Neural cell (in vitro differentiated cells): ENCODE measurements around the gene ANP32A. TPM values are rescaled to one million over a fixed set of nuclear protein-coding genes. Genes with fewer than 3 reads are reported as not detected.
"Not testable (repeated sequence)": the region's sequence is repeated elsewhere in the genome, so short reads cannot be mapped to it uniquely, and the experiment has no call there.

Experiments
- H2AFZ ChIP-seq: fragments of 200-600, 300-800 bp; sonication (generic), shearing (Covaris generic); 2 replicates; pipeline ENCODE4 v1.6.0; 2014; ENCODE audit warnings: low read depth, mild to moderate bottlenecking, antibody characterized with exemption, low read length, moderate library complexity
- H3F3A ChIP-seq: fragments of 200-600 bp; shearing (Covaris generic); 2 replicates; pipeline ENCODE4 v1.6.1; 2016; ENCODE audit warnings: mild to moderate bottlenecking, moderate library complexity, mixed read lengths, antibody characterized with exemption, low read length; ENCODE audit not compliant: insufficient read depth, poor library complexity, severe bottlenecking
- H3K27ac ChIP-seq: fragments of 200-600, 300-800 bp; sonication (generic), shearing (Covaris generic); 2 replicates; pipeline ENCODE4 v1.5.1; 2014; ENCODE audit warnings: mild to moderate bottlenecking, low read length, moderate library complexity
- H3K27me3 ChIP-seq: fragments of 300-800, 200-600 bp; sonication (generic), shearing (Covaris generic); 2 replicates; pipeline ENCODE4 v1.6.0; 2014; ENCODE audit warnings: mild to moderate bottlenecking, low read depth, low read length, moderate library complexity; ENCODE audit not compliant: insufficient read depth
- H3K36me3 ChIP-seq: fragments of 300-800, 200-600 bp; sonication (generic), shearing (Covaris generic); 2 replicates; pipeline ENCODE4 v1.5.1; 2014; ENCODE audit warnings: mild to moderate bottlenecking, antibody characterized with exemption, low read length, moderate library complexity; ENCODE audit not compliant: insufficient read depth
- H3K4me2 ChIP-seq: fragments of 300-800, 200-600 bp; sonication (generic), shearing (Covaris generic); 2 replicates; pipeline ENCODE4 v1.6.0; 2014; ENCODE audit warnings: mild to moderate bottlenecking, low read length
- H3K4me3 ChIP-seq: fragments of 300-800, 200-600 bp; sonication (generic), shearing (Covaris generic); 2 replicates; pipeline ENCODE4 v1.5.1; 2014; ENCODE audit warnings: mild to moderate bottlenecking, low read length, moderate library complexity
- H3K79me2 ChIP-seq: fragments of 200-600 bp; shearing (Covaris generic); replicated peaks from 2 replicates; pipeline ENCODE4 v1.6.0; 2014; ENCODE audit warnings: mild to moderate bottlenecking, low read length, moderate library complexity; ENCODE audit not compliant: insufficient read depth
- H3K9ac ChIP-seq: fragments of 300-800, 200-600 bp; sonication (generic), shearing (Covaris generic); 2 replicates; pipeline ENCODE4 v1.6.1; 2016; ENCODE audit warnings: mild to moderate bottlenecking, low read length, mixed read lengths
- H3K9me2 ChIP-seq: fragments of 200-600 bp; shearing (Covaris generic); 2 replicates; pipeline ENCODE4 v1.6.1; 2016; ENCODE audit warnings: mild to moderate bottlenecking, low read length, mixed read lengths; ENCODE audit not compliant: insufficient read depth
- H3K9me3 ChIP-seq: fragments of 200-600, 300-800 bp; sonication (generic), shearing (Covaris generic); 2 replicates; pipeline ENCODE4 v1.6.1; 2016; ENCODE audit warnings: mild to moderate bottlenecking, mixed run types, low read length, moderate library complexity, mixed read lengths
- H4K20me1 ChIP-seq: fragments of 200-600 bp; shearing (Covaris generic); 2 replicates; pipeline ENCODE4 v1.6.1; 2016; ENCODE audit warnings: mild to moderate bottlenecking, mixed run types; ENCODE audit not compliant: insufficient read depth
- CTCF ChIP-seq: fragments of 450-650 bp; IDR thresholded peaks from 2 replicates; pipeline ENCODE4 v1.5.1; 2014; ENCODE audit warnings: antibody characterized with exemption, mild to moderate bottlenecking, moderate library complexity; ENCODE audit not compliant: poor library complexity, severe bottlenecking
- EP300 ChIP-seq: fragments of 450-650 bp; conservative IDR thresholded peaks from 2 replicates; pipeline ENCODE4 v1.6.1; 2014; ENCODE audit warnings: antibody characterized with exemption, mild to moderate bottlenecking, moderate library complexity; ENCODE audit not compliant: poor library complexity, severe bottlenecking
- EZH2 ChIP-seq: fragments of 200-600, 300-800 bp; shearing (Covaris generic), sonication (generic); IDR thresholded peaks from 2 replicates; pipeline ENCODE4 v1.6.1; 2014; ENCODE audit warnings: antibody characterized with exemption, low read length, borderline replicate concordance, mild to moderate bottlenecking; ENCODE audit not compliant: insufficient read depth, poor library complexity, severe bottlenecking
- MXI1 ChIP-seq: fragments of 450-650 bp; conservative IDR thresholded peaks from 2 replicates; pipeline ENCODE4 v1.6.1; 2014; ENCODE audit warnings: antibody characterized with exemption, mild to moderate bottlenecking; ENCODE audit not compliant: poor library complexity, severe bottlenecking
- POLR2AphosphoS5 ChIP-seq: IDR thresholded peaks from 2 replicates; pipeline ENCODE4 v1.6.1; 2012
- RAD21 ChIP-seq: fragments of 450-650 bp; conservative IDR thresholded peaks from 2 replicates; pipeline ENCODE4 v1.6.1; 2014; ENCODE audit warnings: antibody characterized with exemption, mild to moderate bottlenecking, moderate library complexity
- REST ChIP-seq: IDR thresholded peaks from 2 replicates; pipeline ENCODE4 v1.6.1; 2012; ENCODE audit warnings: borderline replicate concordance
- SMC3 ChIP-seq: fragments of 450-650 bp; conservative IDR thresholded peaks from 2 replicates; pipeline ENCODE4 v1.6.1; 2014; ENCODE audit warnings: antibody characterized with exemption, mild to moderate bottlenecking, moderate library complexity; ENCODE audit not compliant: poor library complexity
- TAF1 ChIP-seq: IDR thresholded peaks from 2 replicates; pipeline ENCODE4 v1.6.1; 2012; ENCODE audit warnings: low read depth
- polyA plus RNA-seq: library from polyadenylated mRNA; depleted of rRNA; stranded (reverse); fragments of >200 nt; gene quantifications from 2 replicates; pipeline ENCODE4 v1.2.3, GENCODE V29; 2014

Gene ANP32A
- polyA plus RNA-seq, 1 donor from 2014 or later = 190 TPM

- Histone ChIP-seq H4K20me1 (no peaks in the 10 kb centered on the region), H3K27me3 (no peaks in the 10 kb centered on the region), H3K36me3 (no peaks in the 10 kb centered on the region), H2AFZ (no peak overlapping the region), H3K79me2 (no peaks in the 10 kb centered on the region), H3K27ac (no peak overlapping the region), H3K9me3 (peaks cover 4% of the 10 kb centered on the region), H3K4me3 (no peak overlapping the region), H3K9me2 (no peaks in the 10 kb centered on the region), H3K9ac (no peak overlapping the region), H3F3A (no peaks in the 10 kb centered on the region), H3K4me2 (no peak overlapping the region)
- TF ChIP-seq SMC3 (no peak), MXI1 (no peak), EP300 (no peak), CTCF (no peak), POLR2AphosphoS5 (no peak), EZH2 (no peak), REST (no peak), RAD21 (no peak), TAF1 (no peak)
Observed at GRCh38 chr15:68862415-68862814, 41.7 kb upstream of the ANP32A start.

DNA sequence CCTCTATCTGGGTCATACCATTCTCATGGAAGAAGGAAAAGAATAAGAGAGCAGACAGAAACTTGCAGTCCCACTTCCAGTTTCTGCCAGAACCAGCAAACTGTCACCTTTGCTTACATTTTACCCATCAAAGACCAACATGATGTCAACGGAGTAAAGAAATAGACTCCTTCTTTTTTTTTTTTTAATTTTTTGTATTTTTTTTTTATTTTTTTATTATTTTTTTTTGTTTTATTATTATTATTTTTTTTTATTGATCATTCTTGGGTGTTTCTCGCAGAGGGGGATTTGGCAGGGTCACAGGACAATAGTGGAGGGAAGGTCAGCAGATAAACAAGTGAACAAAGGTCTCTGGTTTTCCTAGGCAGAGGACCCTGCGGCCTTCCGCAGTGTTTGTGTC is 38.0 kb upstream of the ANP32A start:
- H2AFZ ChIP-seq, H3K9me2 ChIP-seq, H3K4me3 ChIP-seq, H3F3A ChIP-seq, H3K27me3 ChIP-seq, H3K4me2 ChIP-seq, H3K79me2 ChIP-seq, H3K9me3 ChIP-seq, H3K27ac ChIP-seq, H4K20me1 ChIP-seq, H3K36me3 ChIP-seq, H3K9ac ChIP-seq: not testable (repeated sequence)

DNA sequence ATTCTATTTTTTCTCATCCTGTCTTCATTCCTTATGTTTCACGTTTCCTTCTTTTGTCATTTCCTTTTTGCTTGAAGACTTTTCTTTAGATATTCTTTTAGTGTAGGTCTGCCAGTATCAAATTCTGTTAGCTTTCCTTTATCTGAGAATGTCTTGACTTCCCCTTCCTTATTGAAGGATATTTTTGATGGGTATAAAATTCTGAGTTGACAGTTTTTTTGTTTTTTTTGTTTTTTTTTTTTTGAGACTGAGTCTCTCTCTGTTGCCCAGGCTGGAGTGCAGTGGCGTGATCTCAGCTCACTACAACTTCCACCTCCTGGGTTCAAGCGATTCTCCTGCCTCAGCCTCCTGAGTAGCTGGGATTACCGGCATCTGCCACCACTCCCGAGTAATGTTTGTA is 36.7 kb upstream of the ANP32A start:
- not testable (repeated sequence) for H3K79me2 ChIP-seq, H3K9ac ChIP-seq, H3F3A ChIP-seq, H3K9me3 ChIP-seq, H3K4me3 ChIP-seq, H2AFZ ChIP-seq, H4K20me1 ChIP-seq, H3K9me2 ChIP-seq, H3K27ac ChIP-seq, H3K36me3 ChIP-seq, H3K4me2 ChIP-seq, H3K27me3 ChIP-seq
